PC-3 (cell line): Measurements from ENCODE around the gene ATG7. TPM values are rescaled to one million over a fixed set of nuclear protein-coding genes. Genes with fewer than 3 reads are reported as not detected.

ENCODE experiments used
- ATAC-seq: fragments of 200-7000 bp; cut with Tn5 transposase; 2 replicates; pipeline ENCODE4 v1.9.1; 2020; ENCODE audit warnings: mild to moderate bottlenecking, moderate library complexity
- BruUV-seq: library from RNA; stranded (reverse); fragments of 400-500 nt; replicated peaks from 2 replicates; lab custom pipeline; 2021; lab: Mats Ljungman, UMichigan
- CTCF ChIA-PET: fragments of 300-600 bp; sonication (Branson Sonifier 250); formaldehyde crosslinking; loops from one replicate; lab custom pipeline; 2022; ENCODE audit warnings: antibody characterized with exemption; lab: Charles Lee
- POLR2A ChIA-PET: fragments of 300-600 bp; sonication (Branson Sonifier 250); formaldehyde crosslinking; loops from one replicate; lab custom pipeline; 2022; ENCODE audit warnings: antibody characterized with exemption; ENCODE audit not compliant: unreplicated experiment; lab: Charles Lee
- DNase-seq: peaks from one replicate; pipeline ENCODE4 v3.0.0-alpha.2; 2015
- H2AFZ ChIP-seq: fragments of 300-600 bp; sonication (generic); 2 replicates; pipeline ENCODE4 v1.6.0; 2016; ENCODE audit warnings: antibody characterized with exemption, low read length
- H3F3A ChIP-seq: fragments of 300-600 bp; sonication (generic); one replicate; pipeline ENCODE4 v1.6.0; 2017; ENCODE audit warnings: antibody characterized with exemption, low read length, control low read depth, mild to moderate bottlenecking; ENCODE audit not compliant: unreplicated experiment
- H3K27ac ChIP-seq: fragments of 300-600 bp; sonication (generic); 2 replicates; pipeline ENCODE4 v1.5.1; 2016; ENCODE audit warnings: mild to moderate bottlenecking, low read length
- H3K27me3 ChIP-seq: fragments of 300-600 bp; sonication (generic); 2 replicates; pipeline ENCODE4 v1.6.1; 2016; ENCODE audit warnings: low read length, mixed read lengths
- H3K36me3 ChIP-seq: fragments of 300-600 bp; sonication (generic); 2 replicates; pipeline ENCODE4 v1.6.1; 2016; ENCODE audit warnings: low read depth, mixed run types, low read length, mixed read lengths
- H3K4me1 ChIP-seq: fragments of 300-600 bp; sonication (generic); 2 replicates; pipeline ENCODE4 v1.5.1; 2016; ENCODE audit warnings: low read length; ENCODE audit not compliant: insufficient read depth
- H3K4me2 ChIP-seq: fragments of 300-600 bp; sonication (generic); 2 replicates; pipeline ENCODE4 v1.6.0; 2016; ENCODE audit warnings: low read length
- H3K4me3 ChIP-seq: fragments of 300-600 bp; sonication (generic); 2 replicates; pipeline ENCODE4 v1.5.1; 2016; ENCODE audit warnings: mild to moderate bottlenecking, low read length, mixed read lengths
- H3K79me2 ChIP-seq: fragments of 300-600 bp; sonication (generic); 2 replicates; pipeline ENCODE4 v1.6.1; 2017; ENCODE audit warnings: low read length, mixed read lengths
- H3K9ac ChIP-seq: fragments of 300-600 bp; sonication (generic); 2 replicates; pipeline ENCODE4 v1.6.0; 2016; ENCODE audit warnings: mild to moderate bottlenecking, low read length
- H3K9me2 ChIP-seq: fragments of 300-600 bp; sonication (generic); replicated peaks from 2 replicates; pipeline ENCODE4 v1.6.1; 2016; ENCODE audit warnings: mixed run types, low read length, mixed read lengths
- H3K9me3 ChIP-seq: fragments of 300-600 bp; sonication (generic); 2 replicates; pipeline ENCODE4 v1.6.1; 2016; ENCODE audit warnings: low read length, mixed read lengths
- H4K20me1 ChIP-seq: fragments of 300-600 bp; sonication (generic); 2 replicates; pipeline ENCODE4 v1.6.1; 2016; ENCODE audit warnings: low read length, mixed read lengths
- CTCF ChIP-seq: fragments of 300-600 bp; sonication (generic); conservative IDR thresholded peaks from 2 replicates; pipeline ENCODE4 v1.5.1; 2017; ENCODE audit warnings: antibody characterized with exemption, low read depth, mild to moderate bottlenecking, low read length
- EZH2 ChIP-seq: fragments of 300-600 bp; sonication (generic); IDR thresholded peaks from one replicate; pipeline ENCODE4 v1.6.1; 2017; ENCODE audit warnings: antibody characterized with exemption, mild to moderate bottlenecking, low read length; ENCODE audit not compliant: unreplicated experiment
- EZH2phosphoT487 ChIP-seq: fragments of 300-600 bp; sonication (generic); IDR thresholded peaks from 2 replicates; pipeline ENCODE4 v1.6.1; 2018; ENCODE audit warnings: mild to moderate bottlenecking, antibody characterized with exemption, low read length, borderline replicate concordance
- intact Hi-C: fragments of 100-400 bp; cut with micrococcal nuclease; formaldehyde crosslinking; loops from 2 replicates; pipeline ENCODE4 v1.9.0; 2023
- total RNA-seq: library from RNA; depleted of rRNA; stranded (reverse); fragments of >200 nt; gene quantifications from 2 replicates; pipeline ENCODE4 v1.2.3, GENCODE V29; 2014

The ATG7 gene
- total RNA-seq, 1 experiment from 2014 or later: 36.5 TPM

DNA sequence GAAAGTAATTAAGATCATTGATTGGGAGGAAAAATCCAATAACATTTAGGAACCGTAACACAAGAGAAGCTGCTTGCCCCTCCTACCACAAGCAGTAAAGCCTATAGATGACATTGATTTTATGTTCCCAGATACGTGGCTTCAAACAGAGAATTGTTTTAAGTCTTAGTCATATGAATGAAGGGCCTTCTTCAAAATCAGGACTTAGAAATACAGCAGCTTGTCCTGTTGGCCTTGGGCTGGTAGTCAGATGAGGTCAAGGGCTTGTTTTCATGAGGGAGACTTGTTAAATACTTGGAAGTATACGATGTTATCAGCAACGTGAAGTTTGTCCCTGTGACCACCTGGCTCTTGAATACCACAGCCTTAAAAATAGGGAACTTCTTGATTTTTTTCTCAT, 257.1 kb downstream of the ATG7 start:
- Histone ChIP-seq H3K36me3 (no peaks in the 10 kb centered on the region; the same call in 1 of the 2 replicates), H3K79me2 (no peaks in the 10 kb centered on the region), H3K9me3 (no peaks in the 10 kb centered on the region), H3K27me3 (no peaks in the 10 kb centered on the region), H4K20me1 (no peaks in the 10 kb centered on the region), H3K4me1 (peaks cover under 1% of the 10 kb centered on the region; the same call in 1 of the 2 replicates), H3K27ac (no peak overlapping the region), H2AFZ (no peak overlapping the region), H3K9ac (no peak overlapping the region), H3K4me2 (no peak overlapping the region), H3F3A (no peaks in the 10 kb centered on the region), H3K9me2 (no peaks in the 10 kb centered on the region), H3K4me3 (no peak overlapping the region)
- CTCF ChIA-PET: no interaction called here
- POLR2A ChIA-PET: no interaction called here
- no peak for TF ChIP-seq EZH2phosphoT487
- TF ChIP-seq CTCF: no peak
- no peak for TF ChIP-seq EZH2
- BruUV-seq: no TSS peak
- ATAC-seq (no peak), DNase-seq (no peak)
- intact Hi-C loops: no loop called here

DNA sequence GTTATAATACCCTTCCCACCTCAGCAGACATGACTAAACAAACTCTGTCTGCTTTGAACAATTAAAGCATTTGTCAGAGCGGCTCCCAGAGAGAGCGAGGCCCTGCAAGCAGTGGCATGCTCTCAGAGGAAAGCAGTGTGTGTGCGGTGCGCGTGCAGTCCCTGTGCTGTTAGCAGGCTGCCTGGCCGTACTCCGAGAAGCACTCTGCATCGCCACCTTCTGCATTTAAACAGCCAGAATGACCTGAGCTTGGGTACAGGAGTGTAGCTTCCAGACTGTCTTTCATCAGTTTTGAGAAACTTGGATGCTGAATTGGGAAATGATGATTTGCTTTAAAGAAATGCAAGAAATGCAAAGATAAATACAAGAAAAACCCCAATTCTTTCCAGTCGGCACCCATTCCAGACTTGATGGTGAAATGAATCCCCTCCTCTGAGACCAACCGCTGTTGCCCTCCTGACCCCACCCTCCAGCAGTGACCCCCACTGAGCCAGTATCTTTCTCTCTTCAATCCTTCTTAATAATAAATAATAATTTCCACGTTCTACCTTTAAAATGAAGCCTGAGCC, 258.0 kb downstream of the ATG7 start:
- Histone ChIP-seq H3K9ac (no peak overlapping the region), H3K9me2 (no peaks in the 10 kb centered on the region), H3K4me3 (no peak overlapping the region), H3K4me1 (no peaks in the 10 kb centered on the region), H3K4me2 (no peak overlapping the region), H3F3A (no peaks in the 10 kb centered on the region), H3K27me3 (no peaks in the 10 kb centered on the region), H4K20me1 (no peaks in the 10 kb centered on the region), H3K36me3 (no peaks in the 10 kb centered on the region; the same call in 1 of the 2 replicates), H2AFZ (no peak overlapping the region), H3K9me3 (no peaks in the 10 kb centered on the region), H3K79me2 (no peaks in the 10 kb centered on the region), H3K27ac (no peak overlapping the region)
- BruUV-seq: no TSS peak
- POLR2A ChIA-PET: no interaction called here
- intact Hi-C loops: no loop called here
- CTCF ChIA-PET: no interaction called here
- TF ChIP-seq CTCF: no peak
- no peak for TF ChIP-seq EZH2phosphoT487
- TF ChIP-seq EZH2: no peak
- ATAC-seq (no peak), DNase-seq (no peak)

GRCh38 chr3:11532931-11533391, 260.8 kb downstream of the ATG7 start:
- Histone ChIP-seq H3K9me2 (no peaks in the 10 kb centered on the region), H3K9ac (no peak overlapping the region), H3K4me1 (no peaks in the 10 kb centered on the region), H4K20me1 (no peaks in the 10 kb centered on the region), H3K4me3 (no peak overlapping the region), H3F3A (no peaks in the 10 kb centered on the region), H3K4me2 (no peak overlapping the region), H3K36me3 (no peaks in the 10 kb centered on the region), H3K27ac (no peak overlapping the region), H3K79me2 (no peaks in the 10 kb centered on the region), H3K9me3 (no peaks in the 10 kb centered on the region), H3K27me3 (no peaks in the 10 kb centered on the region), H2AFZ (no peak overlapping the region)
- intact Hi-C loops: no loop called here
- DNase-seq: no peak
- ChIA-PET POLR2A (no interaction called here), CTCF (no interaction called here)
- no TSS peak for BruUV-seq
- no peak for ATAC-seq
- no peak for TF ChIP-seq EZH2
- TF ChIP-seq EZH2phosphoT487: no peak
- TF ChIP-seq CTCF: no peak
